Activated T-cell treated with anti-CD3 and anti-CD28 coated beads for 24 hours (primary cell): ENCODE results near the gene GPS2.

Experiments used
- DNase-seq: peaks from one replicate; pipeline ENCODE4 v3.0.0-alpha.2; 2020; ENCODE audit warnings: low read depth

The GPS2 gene

GRCh38 chr17:7317161-7317803 lies 2.1 kb upstream of the GPS2 start:
- no peak for DNase-seq

- no peak for DNase-seq
These were observed 543 bp upstream of the GPS2 start for GRCh38 chr17:7315570-7316235.

GRCh38 chr17:7313890-7314718 lies 1.1 kb downstream of the GPS2 start:
- no peak for DNase-seq

- no peak for DNase-seq
These were observed 1.9 kb downstream of the GPS2 start for GRCh38 chr17:7313088-7313889.

- no peak for DNase-seq
These were observed 2.6 kb downstream of the GPS2 start for GRCh38 chr17:7312432-7313087.

GRCh38 chr17:7311110-7311705 lies 4.0 kb downstream of the GPS2 start:
- no peak for DNase-seq

GRCh38 chr17:7309628-7310027 lies 5.5 kb downstream of the GPS2 start:
- DNase-seq, result no peak

GRCh38 chr17:7308625-7309433 lies 6.3 kb downstream of the GPS2 start:
- DNase-seq, result peak; percentile 81

- no peak for DNase-seq
These were observed 7.2 kb downstream of the GPS2 start for GRCh38 chr17:7307686-7308624.

- DNase-seq, result peak; percentile 100
These were observed 8.1 kb downstream of the GPS2 start, which contains the start of gene EIF5A for GRCh38 chr17:7306911-7307685. Gene EIF5A (plus strand): TSS chr17:7307628. CDS start chr17:7309636, 2,008 bp downstream.

GRCh38 chr17:7304179-7304578 lies 11.0 kb downstream of the GPS2 start:
- no peak for DNase-seq

GRCh38 chr17:7296189-7296861 lies 18.8 kb downstream of the GPS2 start:
- peak; percentile 56 for DNase-seq

GRCh38 chr17:7295230-7296180 lies 19.7 kb downstream of the GPS2 start:
- no peak for DNase-seq

GRCh38 chr17:7294614-7295153 lies 20.5 kb downstream of the GPS2 start, which contains the start of gene YBX2:
Gene YBX2 (minus strand): TSS chr17:7294639. CDS start chr17:7294500, 139 bp downstream.
- DNase-seq, result peak; percentile 47

- DNase-seq, result no peak
These were observed 21.1 kb downstream of the GPS2 start for GRCh38 chr17:7293816-7294613.
